Peyer's patch (tissue), 4 donors: ENCODE results near the gene FPR3. TPM values are rescaled to one million over a fixed set of nuclear protein-coding genes. Genes with fewer than 3 reads are reported as not detected.
"Not testable (repeated sequence)": the region's sequence is repeated elsewhere in the genome, so short reads cannot be mapped to it uniquely, and the experiment has no call there.

Experiments
- DNase-seq, 3 donors: peaks; one replicate each; pipeline ENCODE4 v3.0.0-alpha.2; 2017 to 2019
- H3K27ac ChIP-seq, 4 donors: fragments of 200-600 bp; sonication (generic); one replicate each; pipeline ENCODE4 v1.5.1; 2016 to 2019
- H3K27me3 ChIP-seq, 2 donors: fragments of 200-600 bp; sonication (generic); one replicate each; pipeline ENCODE4 v1.5.1; 2019
- H3K36me3 ChIP-seq, 3 donors: fragments of 200-600 bp; sonication (generic); one replicate each; pipeline ENCODE4 v1.5.1; 2016 to 2019
- H3K4me1 ChIP-seq, 4 donors: fragments of 200-600 bp; sonication (generic); one replicate each; pipeline ENCODE4 v1.5.1; 2016 to 2019
- H3K4me3 ChIP-seq, 4 donors: fragments of 200-600 bp; sonication (generic); 1 replicate in 3 of 4; 2 replicates in 1 of 4; pipeline ENCODE4 v1.5.1; 2016 to 2019; ENCODE audit warnings: mild to moderate bottlenecking in 1 of 4
- H3K9me3 ChIP-seq, 4 donors: fragments of 200-600 bp; sonication (generic); one replicate each; pipeline ENCODE4 v1.5.1; 2016 to 2019; ENCODE audit warnings: mild to moderate bottlenecking in 1 of 4
- POLR2A ChIP-seq, 2 donors: fragments of 450-650 bp; IDR thresholded peaks; one replicate each; pipeline ENCODE4 v1.5.1; 2017; ENCODE audit warnings: antibody characterized with exemption in 2 of 2, mild to moderate bottlenecking in 2 of 2, moderate library complexity in 2 of 2
- total RNA-seq, 4 donors: library from RNA; depleted of rRNA; stranded (reverse); fragments of >200 nt; gene quantifications; one replicate each; pipeline ENCODE4 v1.1.0, GENCODE V29; 2016
- TF ChIP-seq, protein P1 (sequence below), 6 experiments: fragments of 450-650 bp in 4 of 6; fragments of 200-600 bp in 2 of 6; sonication (generic) in 1 of 6; IDR thresholded peaks; one replicate each; pipeline ENCODE4 v1.5.1; 2017 to 2019; ENCODE audit warnings: antibody characterized with exemption in 6 of 6, mild to moderate bottlenecking in 3 of 6, moderate library complexity in 1 of 6

FPR3 gene
- total RNA-seq, 4 donors from 2014 or later = 2.3 to 3.3 (median 2.7) TPM; not detected in 1

DNA sequence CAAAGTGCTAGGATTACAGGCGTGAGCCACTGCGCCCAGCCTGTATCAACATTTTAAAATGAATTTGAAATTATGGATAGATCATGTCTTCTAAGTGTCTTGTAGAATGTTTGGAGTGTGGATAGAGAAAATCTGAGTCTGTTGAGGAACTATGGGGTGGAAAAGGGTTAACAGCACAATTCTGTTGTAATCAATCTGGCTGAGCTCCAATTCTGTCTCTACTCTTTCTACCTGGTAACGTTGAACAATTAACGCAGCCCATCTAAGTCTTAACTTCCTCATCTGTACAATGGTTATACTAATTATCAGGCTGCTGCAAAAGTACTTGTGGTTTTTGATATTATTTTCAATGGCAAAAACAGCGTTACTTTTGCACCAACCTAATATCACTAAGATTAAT is 29.9 kb upstream of the FPR3 start:
- no peaks in the 10 kb centered on the region for H3K27me3 ChIP-seq
- H3K4me1 ChIP-seq = no peaks in the 10 kb centered on the region
- no peak overlapping the region for H3K4me3 ChIP-seq

DNA sequence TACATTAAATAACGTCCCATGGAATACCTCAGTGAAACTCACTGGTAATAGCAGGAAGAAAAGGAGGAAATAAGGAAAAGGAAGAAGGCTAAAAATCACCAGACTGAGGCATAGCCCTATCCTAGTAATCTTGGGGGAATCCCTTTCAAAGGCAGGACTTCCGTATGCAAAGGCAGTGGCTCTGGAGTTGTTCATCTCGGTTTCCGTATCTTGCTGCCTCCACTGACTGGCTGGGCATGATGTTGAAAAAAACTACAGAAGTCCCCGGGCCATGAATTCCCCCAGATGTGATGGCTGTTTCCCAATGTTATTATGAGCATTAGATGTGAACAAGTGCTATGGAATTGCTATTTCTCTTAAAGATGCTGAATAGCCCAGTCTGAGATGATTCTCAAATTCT is 28.5 kb upstream of the FPR3 start:
- no peak for TF ChIP-seq POLR2A (IDR thresholded peaks at IDR 0.05)
- TF ChIP-seq, protein P1, sequence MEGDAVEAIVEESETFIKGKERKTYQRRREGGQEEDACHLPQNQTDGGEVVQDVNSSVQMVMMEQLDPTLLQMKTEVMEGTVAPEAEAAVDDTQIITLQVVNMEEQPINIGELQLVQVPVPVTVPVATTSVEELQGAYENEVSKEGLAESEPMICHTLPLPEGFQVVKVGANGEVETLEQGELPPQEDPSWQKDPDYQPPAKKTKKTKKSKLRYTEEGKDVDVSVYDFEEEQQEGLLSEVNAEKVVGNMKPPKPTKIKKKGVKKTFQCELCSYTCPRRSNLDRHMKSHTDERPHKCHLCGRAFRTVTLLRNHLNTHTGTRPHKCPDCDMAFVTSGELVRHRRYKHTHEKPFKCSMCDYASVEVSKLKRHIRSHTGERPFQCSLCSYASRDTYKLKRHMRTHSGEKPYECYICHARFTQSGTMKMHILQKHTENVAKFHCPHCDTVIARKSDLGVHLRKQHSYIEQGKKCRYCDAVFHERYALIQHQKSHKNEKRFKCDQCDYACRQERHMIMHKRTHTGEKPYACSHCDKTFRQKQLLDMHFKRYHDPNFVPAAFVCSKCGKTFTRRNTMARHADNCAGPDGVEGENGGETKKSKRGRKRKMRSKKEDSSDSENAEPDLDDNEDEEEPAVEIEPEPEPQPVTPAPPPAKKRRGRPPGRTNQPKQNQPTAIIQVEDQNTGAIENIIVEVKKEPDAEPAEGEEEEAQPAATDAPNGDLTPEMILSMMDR (IDR thresholded peaks at IDR 0.05) = no peak
- Histone ChIP-seq H3K27ac (no peak overlapping the region), H3K4me1 (no peaks in the 10 kb centered on the region), H3K36me3 (no peaks in the 10 kb centered on the region), H3K4me3 (no peak overlapping the region), H3K9me3 (no peaks in the 10 kb centered on the region), H3K27me3 (no peaks in the 10 kb centered on the region)
- DNase-seq = no peak

More for the DNA sequence above, 29.9 kb upstream of the FPR3 start:
- no peaks in the 10 kb centered on the region for H3K9me3 ChIP-seq
- TF ChIP-seq, protein P1 (IDR thresholded peaks at IDR 0.05) = no peak
- no peak for TF ChIP-seq POLR2A (IDR thresholded peaks at IDR 0.05)
- H3K36me3 ChIP-seq = no peaks in the 10 kb centered on the region
- no peak for DNase-seq
- H3K27ac ChIP-seq = no peak overlapping the region

DNA sequence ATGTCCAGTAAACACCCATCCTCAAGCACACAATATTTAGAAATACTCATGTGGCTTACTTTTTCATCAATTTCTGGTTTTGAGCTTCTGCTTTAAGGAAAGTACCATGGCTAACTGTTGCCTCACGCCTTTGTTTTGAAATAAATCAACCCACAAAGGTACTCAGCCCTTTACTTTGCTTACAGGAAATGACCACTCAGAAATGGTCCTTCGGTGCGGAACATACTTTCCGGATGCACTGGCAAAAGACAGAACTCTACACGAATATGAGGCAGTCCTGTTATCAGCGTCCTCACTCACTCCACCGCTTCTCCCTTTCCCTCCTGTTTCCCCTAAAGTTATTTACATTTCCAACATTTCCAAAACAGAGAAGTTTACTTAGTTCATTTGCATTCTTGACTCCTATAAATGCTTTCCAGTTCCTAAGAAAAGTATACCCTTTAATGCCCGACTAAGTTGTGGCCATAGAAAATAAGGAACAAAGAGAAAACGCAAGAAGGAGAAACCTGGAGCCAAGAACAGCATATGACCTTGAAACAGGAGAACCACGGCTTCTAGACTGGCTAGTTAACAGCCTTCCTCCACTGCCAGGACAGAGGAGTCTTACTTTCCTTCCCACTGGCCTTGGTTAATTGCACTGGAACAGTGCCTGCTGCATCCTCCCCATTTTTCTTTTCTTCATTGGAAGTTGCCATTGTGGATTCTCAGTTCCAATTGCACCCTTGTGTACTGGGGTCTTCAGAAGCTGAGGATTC is 23.4 kb upstream of the FPR3 start:
- Histone ChIP-seq H3K4me1 (no peaks in the 10 kb centered on the region), H3K36me3 (no peaks in the 10 kb centered on the region), H3K27ac (peak overlapping the region in 1 of 4 donors; percentile 25), H3K27me3 (no peaks in the 10 kb centered on the region), H3K4me3 (no peak overlapping the region), H3K9me3 (no peaks in the 10 kb centered on the region)
- TF ChIP-seq, protein P1 (IDR thresholded peaks at IDR 0.05) = no peak
- no peak for TF ChIP-seq POLR2A (IDR thresholded peaks at IDR 0.05)
- DNase-seq = no peak

DNA sequence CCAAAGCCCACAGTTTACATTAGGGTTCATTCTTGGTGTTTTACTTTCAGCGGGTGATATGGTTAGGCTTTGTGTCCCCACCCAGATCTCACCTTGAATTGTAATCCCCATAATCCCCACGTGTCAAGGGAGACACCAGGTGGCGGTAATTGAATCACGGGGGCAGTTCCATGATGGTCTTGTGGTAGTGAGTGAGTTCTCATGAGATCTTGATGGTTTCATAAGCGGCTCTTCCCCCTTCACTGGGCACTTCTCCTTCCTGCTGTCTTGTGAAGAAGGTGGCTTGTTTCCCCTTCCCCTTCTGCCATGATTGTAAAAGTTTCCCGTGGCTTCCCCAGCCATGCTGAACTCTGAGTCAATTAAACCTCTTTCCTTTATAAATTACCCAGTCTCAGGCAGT is 22.0 kb upstream of the FPR3 start:
- no peaks in the 10 kb centered on the region for H3K36me3 ChIP-seq
- no peaks in the 10 kb centered on the region for H3K9me3 ChIP-seq
- H3K4me1 ChIP-seq = no peaks in the 10 kb centered on the region
- DNase-seq = no peak
- no peaks in the 10 kb centered on the region for H3K27me3 ChIP-seq
- H3K27ac ChIP-seq = no peak overlapping the region
- no peak overlapping the region for H3K4me3 ChIP-seq
- TF ChIP-seq, protein P1 (IDR thresholded peaks at IDR 0.05) = no peak
- no peak for TF ChIP-seq POLR2A (IDR thresholded peaks at IDR 0.05)

DNA sequence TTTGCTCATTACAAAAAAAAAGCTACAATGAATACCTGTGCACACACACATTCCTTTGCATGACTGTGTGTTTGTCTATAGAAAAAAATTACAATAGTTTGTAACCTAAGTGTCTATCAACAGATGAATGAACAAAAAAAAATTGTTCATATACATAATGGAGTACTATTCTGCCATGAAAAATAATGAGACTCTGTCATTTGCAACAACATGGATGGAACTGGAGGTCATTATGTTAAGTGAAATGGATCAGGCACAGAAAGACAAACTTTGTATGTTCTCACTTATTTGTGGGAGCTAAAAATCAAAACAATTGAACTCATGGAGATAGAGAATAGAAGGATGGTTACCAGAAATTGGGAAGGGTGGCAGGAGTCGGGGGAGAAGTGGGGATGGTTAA is 18.4 kb upstream of the FPR3 start:
- H3K4me1 ChIP-seq = not testable (repeated sequence)

DNA sequence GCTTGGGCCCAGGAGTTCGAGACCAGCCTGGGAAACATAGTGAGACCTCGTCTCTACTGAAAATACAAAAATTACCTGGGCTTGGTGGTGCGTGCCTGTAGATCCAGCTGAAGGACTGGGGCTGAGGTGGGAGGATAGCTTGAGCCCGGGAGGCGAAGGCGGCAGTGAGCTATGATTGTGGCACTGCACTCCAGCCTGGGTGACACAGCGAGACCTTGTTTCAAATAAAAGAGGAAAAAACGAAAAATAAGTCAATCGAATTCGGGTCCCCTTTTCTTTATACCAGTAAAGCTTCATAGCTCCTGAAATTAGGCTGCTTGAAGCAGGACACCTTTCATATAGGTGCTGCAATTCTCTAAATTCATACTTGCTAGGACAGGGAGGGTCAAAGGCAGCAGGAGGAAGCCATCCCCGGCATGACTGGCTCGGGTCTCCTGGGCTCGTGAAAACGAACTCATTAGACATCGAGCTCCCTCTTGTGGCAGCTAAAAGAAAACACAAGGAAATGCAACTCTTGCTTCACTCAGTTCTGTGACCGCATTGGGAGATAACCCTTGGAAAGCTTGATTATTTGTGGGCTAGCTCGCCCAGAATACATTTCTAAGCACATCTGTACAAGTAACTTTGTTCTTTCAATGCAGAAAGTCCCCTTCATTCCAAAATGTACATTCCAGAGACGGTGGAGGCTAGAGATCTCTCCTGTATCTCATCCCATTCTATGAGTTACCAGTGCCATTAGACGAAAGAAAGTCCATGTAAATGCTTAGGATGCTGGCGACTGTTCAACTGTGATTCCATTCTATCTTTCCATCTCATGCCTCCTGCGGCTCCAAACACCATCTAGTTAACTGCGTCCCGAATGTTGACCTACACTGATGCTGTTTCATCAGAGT is 17.1 kb upstream of the FPR3 start:
- peak in 1 of 3 donors; percentile 63 for DNase-seq
- Histone ChIP-seq H3K4me1 (no peaks in the 10 kb centered on the region), H3K27me3 (no peaks in the 10 kb centered on the region), H3K4me3 (no peak overlapping the region), H3K27ac (no peak overlapping the region), H3K36me3 (no peaks in the 10 kb centered on the region), H3K9me3 (no peaks in the 10 kb centered on the region)
- TF ChIP-seq POLR2A (IDR thresholded peaks at IDR 0.05) = no peak
- TF ChIP-seq, protein P1 (IDR thresholded peaks at IDR 0.05) = peak; percentile 5 to 59 (median 54)

More for the DNA sequence above, 18.4 kb upstream of the FPR3 start:
- not testable (repeated sequence) for H3K36me3 ChIP-seq, H3K27ac ChIP-seq, H3K27me3 ChIP-seq, H3K4me3 ChIP-seq, H3K9me3 ChIP-seq, DNase-seq
